D721Med (cell line): ENCODE measurements around the gene WDR88.
"Not testable (repeated sequence)": the region's sequence is repeated elsewhere in the genome, so short reads cannot be mapped to it uniquely, and the experiment has no call there.

Experiments used
- DNase-seq: peaks from one replicate; pipeline ENCODE4 v3.0.0; 2011; ENCODE audit warnings: low spot score; ENCODE audit not compliant: insufficient read length
- FAIRE-seq: peaks from 2 replicates; lab custom pipeline; 2011; peaks lifted over from hg19 to GRCh38; lab: Jason Lieb, UNC
- TF ChIP-seq, protein P1 (sequence below): IDR thresholded peaks from 2 replicates; pipeline ENCODE4 v1.5.1; 2012; ENCODE audit warnings: mild to moderate bottlenecking, control low read depth; ENCODE audit not compliant: insufficient read depth; ENCODE audit errors: missing control alignments

WDR88 gene

GRCh38 chr19:33186431-33187182, 54.7 kb downstream of the WDR88 start:
- FAIRE-seq (no peak), DNase-seq (no peak)
- TF ChIP-seq, protein P1, sequence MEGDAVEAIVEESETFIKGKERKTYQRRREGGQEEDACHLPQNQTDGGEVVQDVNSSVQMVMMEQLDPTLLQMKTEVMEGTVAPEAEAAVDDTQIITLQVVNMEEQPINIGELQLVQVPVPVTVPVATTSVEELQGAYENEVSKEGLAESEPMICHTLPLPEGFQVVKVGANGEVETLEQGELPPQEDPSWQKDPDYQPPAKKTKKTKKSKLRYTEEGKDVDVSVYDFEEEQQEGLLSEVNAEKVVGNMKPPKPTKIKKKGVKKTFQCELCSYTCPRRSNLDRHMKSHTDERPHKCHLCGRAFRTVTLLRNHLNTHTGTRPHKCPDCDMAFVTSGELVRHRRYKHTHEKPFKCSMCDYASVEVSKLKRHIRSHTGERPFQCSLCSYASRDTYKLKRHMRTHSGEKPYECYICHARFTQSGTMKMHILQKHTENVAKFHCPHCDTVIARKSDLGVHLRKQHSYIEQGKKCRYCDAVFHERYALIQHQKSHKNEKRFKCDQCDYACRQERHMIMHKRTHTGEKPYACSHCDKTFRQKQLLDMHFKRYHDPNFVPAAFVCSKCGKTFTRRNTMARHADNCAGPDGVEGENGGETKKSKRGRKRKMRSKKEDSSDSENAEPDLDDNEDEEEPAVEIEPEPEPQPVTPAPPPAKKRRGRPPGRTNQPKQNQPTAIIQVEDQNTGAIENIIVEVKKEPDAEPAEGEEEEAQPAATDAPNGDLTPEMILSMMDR: no peak

- no peak for DNase-seq
- FAIRE-seq: no peak
- TF ChIP-seq, protein P1: no peak
Observed at GRCh38 chr19:33187183-33187540, 55.2 kb downstream of the WDR88 start.

GRCh38 chr19:33189453-33189852, 57.5 kb downstream of the WDR88 start:
- no peak for DNase-seq
- TF ChIP-seq, protein P1: no peak
- no peak for FAIRE-seq

- FAIRE-seq, DNase-seq: not testable (repeated sequence)
Observed at GRCh38 chr19:33191092-33191491, 59.2 kb downstream of the WDR88 start.

DNA sequence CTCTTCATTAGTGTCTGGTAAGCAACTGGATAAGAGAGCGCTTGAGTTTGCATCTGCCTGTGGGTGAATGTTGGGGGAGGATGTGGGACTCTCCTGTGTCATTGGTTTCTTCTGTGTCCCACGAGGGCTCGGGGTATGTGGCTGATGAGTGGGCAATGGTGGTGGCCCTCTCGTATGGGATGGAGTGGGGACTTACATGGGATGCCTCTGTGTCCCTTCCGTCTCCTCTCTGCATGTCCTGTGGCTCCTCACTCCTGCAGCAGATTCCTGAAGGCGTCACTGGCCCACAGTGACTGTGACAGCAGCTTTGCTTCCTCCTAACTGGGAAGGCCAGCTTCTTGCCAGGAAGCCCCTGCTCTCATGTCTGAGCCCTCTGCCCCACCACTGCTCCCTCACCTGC, 59.6 kb downstream of the WDR88 start:
- FAIRE-seq (no peak), DNase-seq (no peak)
- TF ChIP-seq, protein P1: no peak

DNA sequence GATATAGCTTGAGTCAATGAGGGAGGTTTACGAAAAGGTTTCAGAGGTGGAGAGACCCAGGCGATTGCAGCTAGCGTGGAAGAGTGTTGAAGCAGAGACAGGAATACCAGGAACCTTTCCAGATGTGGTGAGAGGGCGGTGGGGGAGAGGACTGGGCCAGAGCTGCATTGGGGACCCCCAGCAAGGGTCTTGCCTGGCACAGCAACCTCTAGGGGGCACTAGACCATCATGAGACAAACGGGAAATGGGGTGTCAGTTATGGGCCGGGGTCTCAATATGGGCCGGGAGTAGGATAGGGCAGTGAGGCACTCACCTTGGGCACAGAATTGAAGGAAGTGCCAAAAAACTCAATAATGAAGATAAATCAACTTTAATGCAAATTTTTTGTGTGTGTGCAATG, 60.1 kb downstream of the WDR88 start:
- FAIRE-seq (no peak), DNase-seq (no peak)
- TF ChIP-seq, protein P1: no peak

DNA sequence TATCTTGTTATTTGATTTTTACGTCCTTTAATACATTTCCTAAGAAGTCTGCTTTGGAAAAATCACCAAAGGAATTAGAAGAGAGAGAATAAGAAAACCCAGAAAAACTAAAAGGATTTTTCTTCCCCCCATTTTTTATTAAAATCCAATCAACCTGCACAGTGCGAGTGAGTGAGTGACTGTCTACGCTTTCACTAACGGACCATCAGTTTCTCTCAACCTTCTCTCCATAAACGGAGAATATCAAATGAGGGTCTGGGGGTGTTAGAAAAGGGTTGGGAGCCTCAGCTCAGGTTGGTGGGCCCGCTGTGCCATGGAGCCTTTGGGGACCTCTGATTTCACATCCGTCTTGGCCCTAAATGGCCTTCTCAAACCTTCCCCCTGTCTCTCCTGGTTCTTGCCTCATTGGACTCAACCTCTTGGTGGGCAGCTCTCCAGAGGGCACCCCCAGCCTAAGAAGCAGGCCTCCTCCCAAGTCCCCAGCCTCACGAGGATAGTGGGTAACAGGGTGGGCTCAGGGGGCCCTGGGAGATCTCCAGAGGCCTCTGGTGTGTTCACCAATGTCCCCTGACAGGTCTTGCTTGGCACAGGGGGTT, 61.5 kb downstream of the WDR88 start:
- DNase-seq (no peak), FAIRE-seq (no peak)
- TF ChIP-seq, protein P1: no peak
